Measurements from ENCODE around the gene ODAD2.

The ODAD2 gene

DNA sequence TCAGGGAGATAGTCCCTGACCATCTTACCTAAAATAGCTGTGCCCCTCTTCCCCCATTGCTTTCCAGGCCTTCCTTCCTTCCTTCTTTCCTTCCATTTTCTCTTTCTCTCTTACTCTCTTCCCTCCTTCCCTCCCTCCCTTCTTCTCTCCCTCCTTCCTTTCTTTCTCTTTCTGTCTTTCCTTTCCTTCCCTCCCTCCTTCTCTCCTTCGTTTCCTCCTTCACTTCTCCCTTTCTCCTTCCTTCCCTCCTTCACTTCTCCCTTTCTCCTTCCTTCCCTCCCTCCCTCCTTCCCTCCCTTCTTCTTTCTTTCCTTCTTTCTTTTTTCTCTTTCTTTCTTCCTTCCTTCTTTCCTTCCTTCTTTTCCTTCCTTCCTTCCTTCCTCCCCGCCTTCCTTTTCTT is 228.7 kb downstream of the ODAD2 start:
- DNase-seq (ENCODE audit: low read depth), result no peak
